Smooth muscle cell (in vitro differentiated cells): ENCODE measurements around the gene RASSF5. TPM values are rescaled to one million over a fixed set of nuclear protein-coding genes. Genes with fewer than 3 reads are reported as not detected.

Source experiments
- DNase-seq: peaks from one replicate; lab custom pipeline; 2025; ENCODE audit not compliant: unreplicated experiment; lab: John Stamatoyannopoulos, UW
- H2AFZ ChIP-seq: fragments of 200-600 bp; sonication (generic); 2 replicates; pipeline ENCODE4 v1.6.0; 2016; ENCODE audit warnings: antibody characterized with exemption, low read depth, mild to moderate bottlenecking
- H3F3A ChIP-seq: fragments of 200-600 bp; sonication (generic); 2 replicates; pipeline ENCODE4 v1.6.0; 2017; ENCODE audit warnings: antibody characterized with exemption, low read depth
- H3K27ac ChIP-seq: fragments of 200-600 bp; sonication (generic); 2 replicates; pipeline ENCODE4 v1.5.1; 2016; ENCODE audit warnings: low read depth, mild to moderate bottlenecking
- H3K27me3 ChIP-seq: fragments of 200-600 bp; sonication (generic); 2 replicates; pipeline ENCODE4 v1.6.1; 2016; ENCODE audit warnings: low read depth, mild to moderate bottlenecking
- H3K36me3 ChIP-seq: fragments of 200-600 bp; sonication (generic); 2 replicates; pipeline ENCODE4 v1.5.1; 2016; ENCODE audit warnings: low read depth
- H3K4me1 ChIP-seq: fragments of 200-600 bp; sonication (generic); 2 replicates; pipeline ENCODE4 v1.5.1; 2016; ENCODE audit warnings: low read depth
- H3K4me2 ChIP-seq: fragments of 200-600 bp; sonication (generic); 2 replicates; pipeline ENCODE4 v1.6.0; 2016; ENCODE audit warnings: mild to moderate bottlenecking
- H3K4me3 ChIP-seq: fragments of 200-600 bp; sonication (generic); 2 replicates; pipeline ENCODE4 v1.5.1; 2016; ENCODE audit warnings: mild to moderate bottlenecking
- H3K79me2 ChIP-seq: fragments of 200-600 bp; sonication (generic); 2 replicates; pipeline ENCODE4 v1.6.0; 2016; ENCODE audit warnings: low read depth, mild to moderate bottlenecking
- H3K9ac ChIP-seq: fragments of 200-600 bp; sonication (generic); 2 replicates; pipeline ENCODE4 v1.6.0; 2016; ENCODE audit warnings: low read depth
- H3K9me3 ChIP-seq: fragments of 200-600 bp; sonication (generic); replicated peaks from 2 replicates; pipeline ENCODE4 v1.5.1; 2016; ENCODE audit warnings: low read depth
- H4K20me1 ChIP-seq: fragments of 200-600 bp; sonication (generic); 2 replicates; pipeline ENCODE4 v1.6.0; 2016; ENCODE audit warnings: low read depth
- WGBS: methylation state at CpG from one replicate; pipeline ENCODE4 v1.1.7; 2016; ENCODE audit warnings: low lambda C conversion rate; 5-methylcytosine and 5-hydroxymethylcytosine counted together
- polyA plus RNA-seq: library from polyadenylated mRNA; unstranded; fragments of >200 nt; fragmentation: Nextera tagmentation; extraction: Ambion mirVana; gene quantifications from 2 replicates; pipeline ENCODE4 v1.2.1, GENCODE V29; 2016
- total RNA-seq: library from RNA; depleted of rRNA; stranded (reverse); fragments of >200 nt; gene quantifications from 2 replicates; pipeline ENCODE4 v1.2.3, GENCODE V29; 2014
- TF ChIP-seq, protein P1 (sequence below): fragments of 200-600 bp; sonication (generic); IDR thresholded peaks from 2 replicates; pipeline ENCODE4 v1.5.1; 2017; ENCODE audit warnings: borderline replicate concordance, mild to moderate bottlenecking, antibody characterized with exemption; ENCODE audit not compliant: insufficient read depth, poor library complexity, severe bottlenecking

Gene RASSF5
- total and polyA plus RNA-seq, 2 experiments from 2014 or later: 2.6 to 3.3 TPM

DNA sequence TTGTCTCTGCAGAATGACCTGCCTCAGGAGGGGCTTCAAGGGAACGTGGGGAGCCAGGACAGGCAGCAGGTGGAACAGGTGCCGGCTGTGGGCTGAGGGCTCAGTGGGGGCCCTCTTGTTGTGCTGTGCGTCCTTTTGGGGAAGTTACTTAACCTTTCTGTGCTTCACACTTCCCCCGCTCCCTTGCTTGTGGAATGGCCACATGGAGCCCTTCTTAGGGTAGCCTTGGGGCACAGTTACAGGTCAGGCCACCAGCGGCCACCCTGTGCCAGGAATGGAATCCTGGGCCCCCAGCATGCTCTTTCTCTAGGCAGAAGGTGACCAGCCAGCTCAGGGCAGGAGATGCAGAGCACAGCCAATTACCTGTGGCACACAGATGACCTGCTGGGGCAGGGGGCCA, 34.4 kb upstream of the RASSF5 start:
- Histone ChIP-seq H3K4me3 (no peak overlapping the region), H3F3A (peaks cover 5% of the 10 kb centered on the region), H3K9me3 (no peaks in the 10 kb centered on the region), H3K27me3 (no peaks in the 10 kb centered on the region), H3K4me2 (no peak overlapping the region), H3K79me2 (no peaks in the 10 kb centered on the region), H3K9ac (no peak overlapping the region), H4K20me1 (no peaks in the 10 kb centered on the region), H2AFZ (no peak overlapping the region), H3K36me3 (no peaks in the 10 kb centered on the region), H3K4me1 (peaks cover 34% of the 10 kb centered on the region), H3K27ac (no peak overlapping the region)
- TF ChIP-seq, protein P1, sequence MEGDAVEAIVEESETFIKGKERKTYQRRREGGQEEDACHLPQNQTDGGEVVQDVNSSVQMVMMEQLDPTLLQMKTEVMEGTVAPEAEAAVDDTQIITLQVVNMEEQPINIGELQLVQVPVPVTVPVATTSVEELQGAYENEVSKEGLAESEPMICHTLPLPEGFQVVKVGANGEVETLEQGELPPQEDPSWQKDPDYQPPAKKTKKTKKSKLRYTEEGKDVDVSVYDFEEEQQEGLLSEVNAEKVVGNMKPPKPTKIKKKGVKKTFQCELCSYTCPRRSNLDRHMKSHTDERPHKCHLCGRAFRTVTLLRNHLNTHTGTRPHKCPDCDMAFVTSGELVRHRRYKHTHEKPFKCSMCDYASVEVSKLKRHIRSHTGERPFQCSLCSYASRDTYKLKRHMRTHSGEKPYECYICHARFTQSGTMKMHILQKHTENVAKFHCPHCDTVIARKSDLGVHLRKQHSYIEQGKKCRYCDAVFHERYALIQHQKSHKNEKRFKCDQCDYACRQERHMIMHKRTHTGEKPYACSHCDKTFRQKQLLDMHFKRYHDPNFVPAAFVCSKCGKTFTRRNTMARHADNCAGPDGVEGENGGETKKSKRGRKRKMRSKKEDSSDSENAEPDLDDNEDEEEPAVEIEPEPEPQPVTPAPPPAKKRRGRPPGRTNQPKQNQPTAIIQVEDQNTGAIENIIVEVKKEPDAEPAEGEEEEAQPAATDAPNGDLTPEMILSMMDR: no peak
- DNase-seq: no peak
- WGBS: 50% methylated on average over 5 of the region's 5 CpGs

DNA sequence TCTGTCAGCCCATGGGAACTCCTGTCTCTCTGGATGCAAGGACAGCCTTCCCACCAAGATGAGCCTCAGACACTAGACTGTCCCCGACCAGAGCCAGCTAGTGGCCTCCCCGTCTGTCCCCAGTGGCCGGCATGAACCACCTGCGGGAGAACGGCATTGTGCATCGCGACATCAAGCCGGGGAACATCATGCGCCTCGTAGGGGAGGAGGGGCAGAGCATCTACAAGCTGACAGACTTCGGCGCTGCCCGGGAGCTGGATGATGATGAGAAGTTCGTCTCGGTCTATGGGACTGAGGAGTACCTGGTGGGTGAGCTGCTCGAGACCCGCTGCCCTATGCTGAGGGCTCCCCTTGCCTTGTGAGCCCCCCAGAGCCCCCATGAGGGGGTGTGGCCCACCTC, 31.3 kb upstream of the RASSF5 start:
- H3K4me3 ChIP-seq: no peak overlapping the region
- H3K4me2 ChIP-seq: no peak overlapping the region
- no peak for DNase-seq
- no peaks in the 10 kb centered on the region for H3K27me3 ChIP-seq
- no peak overlapping the region for H3K27ac ChIP-seq
- H3K36me3 ChIP-seq: no peaks in the 10 kb centered on the region
- no peaks in the 10 kb centered on the region for H3K9me3 ChIP-seq
- peaks cover 19% of the 10 kb centered on the region for H3K4me1 ChIP-seq
- WGBS: 97% methylated on average over 17 of the region's 17 CpGs
- no peaks in the 10 kb centered on the region for H3F3A ChIP-seq
- no peaks in the 10 kb centered on the region for H4K20me1 ChIP-seq
- no peaks in the 10 kb centered on the region for H3K79me2 ChIP-seq
- H2AFZ ChIP-seq: no peak overlapping the region
- TF ChIP-seq, protein P1: no peak
- no peak overlapping the region for H3K9ac ChIP-seq

DNA sequence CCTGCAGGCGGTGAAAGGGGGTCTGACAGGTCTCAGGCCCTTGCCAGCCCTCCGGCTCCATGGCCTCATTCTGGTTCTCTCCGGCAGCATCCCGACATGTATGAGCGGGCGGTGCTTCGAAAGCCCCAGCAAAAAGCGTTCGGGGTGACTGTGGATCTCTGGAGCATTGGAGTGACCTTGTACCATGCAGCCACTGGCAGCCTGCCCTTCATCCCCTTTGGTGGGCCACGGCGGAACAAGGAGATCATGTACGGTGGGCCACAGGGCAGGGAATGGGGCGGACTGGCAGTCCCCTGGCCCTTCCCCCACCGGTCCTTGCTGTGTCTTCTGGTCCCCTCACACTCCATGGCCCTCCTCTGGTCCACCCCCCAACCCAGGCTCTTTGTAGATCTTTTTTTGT, 30.7 kb upstream of the RASSF5 start:
- no peak overlapping the region for H3K4me2 ChIP-seq
- WGBS: 96% methylated on average over 14 of the region's 14 CpGs

GRCh38 chr1:206477110-206477509, 30.2 kb upstream of the RASSF5 start:
- TF ChIP-seq, protein P1: no peak
- Histone ChIP-seq H4K20me1 (no peaks in the 10 kb centered on the region), H3K4me1 (peaks cover 10% of the 10 kb centered on the region), H3K4me3 (no peak overlapping the region), H3K79me2 (no peaks in the 10 kb centered on the region), H3F3A (no peaks in the 10 kb centered on the region), H3K9me3 (no peaks in the 10 kb centered on the region), H3K4me2 (no peak overlapping the region), H3K27ac (no peak overlapping the region), H3K36me3 (no peaks in the 10 kb centered on the region), H3K27me3 (no peaks in the 10 kb centered on the region), H2AFZ (no peak overlapping the region), H3K9ac (no peak overlapping the region)
- whole genome bisulfite sequencing: 94% methylated on average over 5 of the region's 5 CpGs
- DNase-seq: no peak

More for the DNA sequence above, 30.7 kb upstream of the RASSF5 start:
- Histone ChIP-seq H2AFZ (no peak overlapping the region), H3K4me3 (no peak overlapping the region), H4K20me1 (no peaks in the 10 kb centered on the region), H3F3A (no peaks in the 10 kb centered on the region), H3K4me1 (peaks cover 15% of the 10 kb centered on the region), H3K27ac (no peak overlapping the region), H3K9ac (no peak overlapping the region), H3K36me3 (no peaks in the 10 kb centered on the region), H3K9me3 (no peaks in the 10 kb centered on the region), H3K27me3 (no peaks in the 10 kb centered on the region), H3K79me2 (no peaks in the 10 kb centered on the region)
- no peak for DNase-seq
- TF ChIP-seq, protein P1: no peak
